Calu3 (cell line): Measurements from ENCODE around the gene SCGB1D1. TPM values are rescaled to one million over a fixed set of nuclear protein-coding genes. Genes with fewer than 3 reads are reported as not detected.

Source experiments
- Bru-seq: library from RNA; stranded (reverse); fragments of 400-500 nt; gene quantifications from one replicate; lab custom pipeline; 2021; lab: Mats Ljungman, UMichigan
- BruChase-seq, 2 experiments: library from RNA; stranded (reverse); fragments of 400-500 nt; gene quantifications; one replicate each; lab custom pipeline; 2021; lab: Mats Ljungman, UMichigan
- BruUV-seq: library from RNA; stranded (reverse); fragments of 400-500 nt; replicated peaks from 2 replicates; lab custom pipeline; 2021; lab: Mats Ljungman, UMichigan
- CTCF ChIA-PET: fragments of 300-600 bp; sonication (Branson Sonifier 250); formaldehyde crosslinking; loops from one replicate; lab custom pipeline; 2022; ENCODE audit warnings: antibody characterized with exemption; lab: Charles Lee
- DNase-seq: peaks from one replicate; pipeline ENCODE4 v3.0.0; 2022
- H3K27ac Mint-ChIP-seq: one replicate; pipeline ENCODE4 v1.8.0; 2022; ENCODE audit warnings: mixed read lengths; ENCODE audit not compliant: unreplicated experiment
- H3K27me3 Mint-ChIP-seq: one replicate; pipeline ENCODE4 v1.8.0; 2022; ENCODE audit warnings: mixed read lengths; ENCODE audit not compliant: unreplicated experiment
- H3K36me3 Mint-ChIP-seq: one replicate; pipeline ENCODE4 v1.8.0; 2022; ENCODE audit warnings: mild to moderate bottlenecking, moderate library complexity, mixed read lengths; ENCODE audit not compliant: insufficient read depth, unreplicated experiment
- H3K4me1 Mint-ChIP-seq: one replicate; pipeline ENCODE4 v1.8.0; 2022; ENCODE audit warnings: mild to moderate bottlenecking, low read depth, mixed read lengths; ENCODE audit not compliant: unreplicated experiment
- H3K4me3 Mint-ChIP-seq: one replicate; pipeline ENCODE4 v1.8.0; 2022; ENCODE audit warnings: mild to moderate bottlenecking, low read depth, moderate library complexity, mixed read lengths; ENCODE audit not compliant: unreplicated experiment
- H3K9me3 Mint-ChIP-seq: one replicate; pipeline ENCODE4 v1.8.0; 2022; ENCODE audit warnings: low read depth, mixed read lengths; ENCODE audit not compliant: unreplicated experiment
- CTCF ChIP-seq: fragments of 200-600 bp; IDR thresholded peaks from one replicate; pipeline ENCODE4 v1.8.0; 2022; ENCODE audit warnings: antibody characterized with exemption; ENCODE audit not compliant: unreplicated experiment
- intact Hi-C: fragments of 100-400 bp; cut with micrococcal nuclease; formaldehyde crosslinking; loops from one replicate; pipeline ENCODE4 v1.10.0; 2022; ENCODE audit not compliant: unreplicated experiment
- long read RNA-seq: library from polyadenylated mRNA; stranded (forward); transcript quantifications from one replicate; pipeline ENCODE4 v2.0.0, GENCODE V29; 2022
- total RNA-seq: library from RNA; stranded (reverse); gene quantifications from 2 replicates; pipeline ENCODE4 v1.2.3, GENCODE V29; 2022

SCGB1D1 gene, protein sequence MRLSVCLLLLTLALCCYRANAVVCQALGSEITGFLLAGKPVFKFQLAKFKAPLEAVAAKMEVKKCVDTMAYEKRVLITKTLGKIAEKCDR
- total RNA-seq (not detected in 2 replicates), Bru-seq, nascent RNA (not detected), BruChase-seq, experiment 1, labeled RNA remaining after a 6-hour chase (not detected), BruChase-seq, experiment 2, labeled RNA remaining after a 2-hour chase (not detected)
- long read RNA-seq: 0 reads

GRCh38 chr11:62190011-62190410, at the start of gene SCGB1D1:
TSS of gene SCGB1D1 (plus strand) at chr11:62190216. CDS start at chr11:62190285, 69 bp downstream.
- TF ChIP-seq CTCF: no peak
- no peaks in the 10 kb centered on the region for H3K4me1 Mint-ChIP-seq
- H3K36me3 Mint-ChIP-seq: no peaks in the 10 kb centered on the region
- no peaks in the 10 kb centered on the region for H3K9me3 Mint-ChIP-seq
- CTCF ChIA-PET: interaction anchor here (0.6 kb wide), 1 partner anchor 218 kb away, joined by 9 read pairs; no protein-coding TSS in a partner anchor
- peaks cover 77% of the 10 kb centered on the region for H3K27me3 Mint-ChIP-seq
- no peak for DNase-seq
- no peak within 1 kb of the TSS for H3K27ac Mint-ChIP-seq
- intact Hi-C loops: no loop called here
- H3K4me3 Mint-ChIP-seq: no peak within 1 kb of the TSS
- no TSS peak for BruUV-seq

GRCh38 chr11:62140304-62141110, 49.5 kb upstream of the SCGB1D1 start:
- peaks cover 11% of the 10 kb centered on the region for H3K36me3 Mint-ChIP-seq
- no peaks in the 10 kb centered on the region for H3K9me3 Mint-ChIP-seq
- no peak for TF ChIP-seq CTCF
- no peak overlapping the region for H3K4me3 Mint-ChIP-seq
- no TSS peak for BruUV-seq
- H3K27ac Mint-ChIP-seq: no peak overlapping the region
- intact Hi-C loops: no loop called here
- H3K27me3 Mint-ChIP-seq: no peaks in the 10 kb centered on the region
- DNase-seq: no peak
- CTCF ChIA-PET: no interaction called here
- no peaks in the 10 kb centered on the region for H3K4me1 Mint-ChIP-seq

DNA sequence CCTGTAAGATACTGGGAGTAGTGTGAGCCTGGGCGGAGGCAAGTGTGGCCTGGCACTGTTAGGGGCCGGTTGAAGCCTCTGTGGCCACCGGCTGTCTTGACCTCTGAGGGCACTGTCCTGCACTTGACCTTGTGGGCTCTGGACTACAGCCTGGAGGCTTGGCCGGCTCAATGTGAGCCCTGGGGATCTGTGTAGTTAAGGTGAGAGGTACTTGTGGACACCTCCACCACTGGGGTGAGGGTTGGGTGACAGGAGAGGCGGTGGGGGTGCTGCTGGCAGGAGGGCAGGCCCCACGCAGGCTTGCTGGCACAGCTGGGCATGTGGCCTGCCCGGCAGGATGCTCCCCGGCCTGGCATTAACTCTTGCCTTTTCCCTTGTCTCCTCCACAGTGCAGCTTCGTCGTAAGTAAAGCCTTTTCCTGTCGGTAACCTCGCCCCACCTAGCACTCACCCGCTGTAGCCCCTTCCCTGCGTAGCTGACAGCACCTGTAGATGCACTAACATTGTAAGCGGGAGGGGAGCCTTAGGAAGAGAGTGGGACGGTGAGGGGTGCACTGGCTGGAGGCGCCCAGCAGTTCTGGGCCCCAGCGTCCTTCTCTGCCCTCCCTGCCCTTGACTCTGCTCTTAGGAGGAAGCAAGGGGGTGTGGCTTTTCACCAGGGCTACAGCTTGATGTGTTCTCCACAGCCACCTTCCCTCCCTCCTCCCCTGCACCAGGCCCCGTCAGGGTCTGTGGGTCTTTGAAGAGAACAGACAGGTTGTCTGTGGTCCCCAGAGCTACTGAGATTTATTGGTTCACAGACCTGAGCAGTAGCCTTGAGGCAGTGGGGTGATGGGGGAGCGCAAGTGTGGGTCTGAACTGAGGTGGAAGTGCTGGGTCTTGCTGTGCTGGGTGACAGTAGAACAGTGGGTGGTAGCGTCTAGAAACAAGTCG, 48.6 kb upstream of the SCGB1D1 start:
- Mint-ChIP-seq H3K4me1 (no peaks in the 10 kb centered on the region), H3K27ac (no peak overlapping the region), H3K4me3 (no peak overlapping the region), H3K9me3 (no peaks in the 10 kb centered on the region), H3K36me3 (peaks cover 11% of the 10 kb centered on the region), H3K27me3 (no peaks in the 10 kb centered on the region)
- DNase-seq: no peak
- CTCF ChIA-PET: no interaction called here
- intact Hi-C loops: no loop called here
- no peak for TF ChIP-seq CTCF
- BruUV-seq: no TSS peak

- CTCF ChIA-PET: no interaction called here
- Mint-ChIP-seq H3K36me3 (peaks cover 15% of the 10 kb centered on the region), H3K27me3 (no peaks in the 10 kb centered on the region), H3K9me3 (no peaks in the 10 kb centered on the region), H3K4me1 (no peaks in the 10 kb centered on the region), H3K27ac (no peak overlapping the region), H3K4me3 (no peak overlapping the region)
- intact Hi-C loops: no loop called here
- no peak for DNase-seq
- BruUV-seq: no TSS peak
- TF ChIP-seq CTCF: no peak
Observed at GRCh38 chr11:62142043-62142375, 48.0 kb upstream of the SCGB1D1 start.
